AG09319 (cell line): ENCODE data around the gene ARID1A.
"Not testable (repeated sequence)": the region's sequence is repeated elsewhere in the genome, so short reads cannot be mapped to it uniquely, and the experiment has no call there.

Source experiments
- DNase-seq: peaks from one replicate; pipeline ENCODE4 v3.0.0-alpha.2; 2010; ENCODE audit warnings: low read depth; ENCODE audit errors: extremely low read depth
- TF ChIP-seq, protein P1 (sequence below): IDR thresholded peaks from 2 replicates; pipeline ENCODE4 v1.5.1; 2011; ENCODE audit warnings: low read depth, mild to moderate bottlenecking, inconsistent platforms, low read length, moderate library complexity

The ARID1A gene

DNA sequence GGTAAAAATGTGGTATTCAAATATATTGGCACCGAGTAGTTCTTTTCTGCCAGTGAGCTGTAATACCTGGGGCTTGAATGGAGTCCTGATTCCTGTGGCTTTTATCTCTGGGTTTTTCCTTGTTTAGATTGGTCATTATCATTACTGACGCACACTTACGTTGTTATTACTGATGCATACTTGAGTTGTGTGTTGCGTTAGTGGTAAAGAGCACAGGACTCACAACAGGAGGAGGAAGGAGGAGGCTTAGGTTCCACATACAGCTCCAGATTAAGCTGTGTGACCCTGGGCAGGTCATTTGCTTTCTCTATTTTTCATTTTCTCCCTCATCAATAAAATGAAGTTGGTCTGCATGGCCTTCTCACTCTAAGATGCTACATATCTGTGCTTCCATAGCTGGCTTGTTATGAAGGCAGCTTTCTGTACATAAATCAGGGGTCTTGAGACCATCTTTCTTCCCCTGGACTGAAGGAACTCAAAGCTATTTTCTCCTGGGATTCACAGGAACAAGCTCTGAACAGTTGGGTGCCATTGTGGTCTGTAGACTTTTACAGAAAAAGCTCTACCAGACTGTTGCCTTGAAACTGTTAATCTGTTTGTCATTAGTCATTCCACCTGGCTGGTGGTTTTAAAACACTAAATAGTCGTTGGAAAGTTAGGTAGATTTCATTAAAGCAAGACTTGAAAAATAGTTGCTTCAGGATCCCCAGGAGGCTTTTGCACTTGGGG, 5.6 kb downstream of the ARID1A start:
- TF ChIP-seq, protein P1, sequence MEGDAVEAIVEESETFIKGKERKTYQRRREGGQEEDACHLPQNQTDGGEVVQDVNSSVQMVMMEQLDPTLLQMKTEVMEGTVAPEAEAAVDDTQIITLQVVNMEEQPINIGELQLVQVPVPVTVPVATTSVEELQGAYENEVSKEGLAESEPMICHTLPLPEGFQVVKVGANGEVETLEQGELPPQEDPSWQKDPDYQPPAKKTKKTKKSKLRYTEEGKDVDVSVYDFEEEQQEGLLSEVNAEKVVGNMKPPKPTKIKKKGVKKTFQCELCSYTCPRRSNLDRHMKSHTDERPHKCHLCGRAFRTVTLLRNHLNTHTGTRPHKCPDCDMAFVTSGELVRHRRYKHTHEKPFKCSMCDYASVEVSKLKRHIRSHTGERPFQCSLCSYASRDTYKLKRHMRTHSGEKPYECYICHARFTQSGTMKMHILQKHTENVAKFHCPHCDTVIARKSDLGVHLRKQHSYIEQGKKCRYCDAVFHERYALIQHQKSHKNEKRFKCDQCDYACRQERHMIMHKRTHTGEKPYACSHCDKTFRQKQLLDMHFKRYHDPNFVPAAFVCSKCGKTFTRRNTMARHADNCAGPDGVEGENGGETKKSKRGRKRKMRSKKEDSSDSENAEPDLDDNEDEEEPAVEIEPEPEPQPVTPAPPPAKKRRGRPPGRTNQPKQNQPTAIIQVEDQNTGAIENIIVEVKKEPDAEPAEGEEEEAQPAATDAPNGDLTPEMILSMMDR, result no peak
- DNase-seq, result no peak

DNA sequence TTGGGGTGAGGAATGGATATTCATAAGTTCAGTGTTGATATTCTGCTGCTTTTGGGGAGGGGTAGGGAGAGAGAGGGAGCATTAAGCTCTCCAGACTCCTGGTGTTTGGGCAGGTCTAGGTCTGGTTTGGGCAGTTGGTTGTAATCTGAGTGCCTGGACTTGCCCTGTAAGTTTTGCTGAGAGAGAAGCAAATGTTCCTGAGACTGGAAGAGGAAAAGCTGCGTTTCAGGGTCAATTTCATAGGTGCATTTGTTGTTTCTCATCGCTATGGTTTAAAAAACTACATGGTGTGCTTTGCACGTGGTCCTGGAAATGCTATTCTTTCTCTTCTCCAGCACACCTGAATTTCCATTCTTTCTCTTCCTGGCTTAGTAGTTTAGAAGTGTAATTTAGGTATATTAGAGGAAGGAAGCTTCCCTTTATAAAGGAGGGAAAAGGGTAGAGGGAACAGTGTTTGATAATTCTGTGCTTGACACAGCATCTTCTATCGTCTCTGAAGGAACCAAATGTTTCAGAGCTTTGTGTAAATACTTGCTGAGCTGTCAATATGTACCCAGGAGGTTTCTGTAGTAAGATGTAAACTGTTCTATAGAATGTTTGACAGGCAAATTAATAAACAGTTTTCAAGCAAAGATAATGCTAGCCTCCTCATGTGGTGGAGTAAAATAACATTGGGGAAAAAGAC, 6.3 kb downstream of the ARID1A start:
- TF ChIP-seq, protein P1, result no peak
- no peak for DNase-seq

DNA sequence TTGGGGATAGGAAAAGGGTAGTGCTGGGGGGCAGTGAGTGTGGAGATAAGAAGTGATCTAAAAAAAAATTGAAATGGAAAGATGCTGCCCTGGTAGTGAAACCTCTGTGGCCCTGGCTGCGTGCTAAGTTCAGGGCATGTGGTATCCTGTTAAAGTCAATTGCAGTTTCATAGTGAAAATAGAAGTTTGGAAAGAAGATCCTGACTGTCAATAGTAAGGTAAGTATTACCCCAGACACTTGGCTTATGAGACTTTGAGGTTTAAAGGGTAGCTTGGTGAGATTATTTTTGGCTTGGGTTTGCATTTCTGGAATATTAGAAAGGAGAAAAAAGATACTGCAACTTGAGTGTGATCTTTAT, 6.8 kb downstream of the ARID1A start:
- TF ChIP-seq, protein P1, result no peak
- DNase-seq, result no peak

- no peak for DNase-seq
- TF ChIP-seq, protein P1, result no peak
Observed at GRCh38 chr1:26703478-26703877, 7.7 kb downstream of the ARID1A start.

DNA sequence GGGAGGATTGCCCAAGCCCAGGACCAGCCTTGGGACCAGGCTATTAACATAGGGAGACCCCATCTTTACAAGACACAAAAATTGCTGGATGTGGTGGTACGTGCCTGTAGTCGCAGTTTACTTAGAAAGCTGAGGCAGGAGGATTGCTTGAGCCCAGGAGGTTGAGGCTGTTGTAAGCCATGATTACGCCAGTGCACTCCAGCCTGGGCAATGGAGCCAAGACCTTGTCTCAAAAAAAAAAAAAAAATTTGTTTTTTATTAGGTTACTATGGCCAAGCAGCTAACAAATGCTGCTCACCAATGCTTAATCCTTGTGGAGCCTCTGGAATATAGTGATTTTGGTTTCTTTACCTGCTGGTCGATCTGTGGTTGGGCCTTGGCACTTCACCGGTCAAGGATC, 8.8 kb downstream of the ARID1A start:
- no peak for DNase-seq
- TF ChIP-seq, protein P1, result no peak

GRCh38 chr1:26705227-26705626, 9.4 kb downstream of the ARID1A start:
- not testable (repeated sequence) for DNase-seq

DNA sequence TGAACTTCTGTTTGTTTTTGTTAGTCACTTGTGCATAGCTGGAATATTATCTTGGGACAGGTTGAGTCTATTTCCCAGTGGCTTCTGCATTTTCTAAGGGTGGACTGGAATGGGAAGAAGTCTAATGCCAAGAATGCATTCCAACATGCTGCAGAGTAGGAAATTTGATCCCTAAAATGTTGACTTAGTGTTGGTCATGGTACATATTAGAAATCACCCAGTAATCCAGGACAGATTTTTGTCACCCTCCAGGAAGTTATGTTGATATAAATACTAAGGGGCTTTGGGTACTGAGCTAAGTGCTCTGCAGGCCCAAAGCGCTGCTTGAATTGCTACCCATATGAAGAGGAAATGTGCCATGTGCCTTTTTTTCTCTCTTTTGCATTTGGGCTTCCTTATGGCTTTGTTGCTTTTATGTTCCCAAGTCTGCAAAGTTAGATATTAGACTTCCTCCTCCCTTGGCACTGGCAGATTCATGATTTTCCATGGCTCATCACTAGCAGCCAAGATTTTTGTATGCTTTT, 10.0 kb downstream of the ARID1A start:
- peak; percentile 50 for DNase-seq
- TF ChIP-seq, protein P1, result no peak
